GM18511 (cell line): ENCODE data around the gene PRF1.
"Not testable (repeated sequence)": the region's sequence is repeated elsewhere in the genome, so short reads cannot be mapped to it uniquely, and the experiment has no call there.

Experiments
- ATAC-seq: cut with Tn5 transposase; IDR thresholded peaks from one replicate; pipeline ENCODE4 v1.9.1; 2021; ENCODE audit warnings: mild to moderate bottlenecking, moderate library complexity; ENCODE audit not compliant: unreplicated experiment

The PRF1 gene

DNA sequence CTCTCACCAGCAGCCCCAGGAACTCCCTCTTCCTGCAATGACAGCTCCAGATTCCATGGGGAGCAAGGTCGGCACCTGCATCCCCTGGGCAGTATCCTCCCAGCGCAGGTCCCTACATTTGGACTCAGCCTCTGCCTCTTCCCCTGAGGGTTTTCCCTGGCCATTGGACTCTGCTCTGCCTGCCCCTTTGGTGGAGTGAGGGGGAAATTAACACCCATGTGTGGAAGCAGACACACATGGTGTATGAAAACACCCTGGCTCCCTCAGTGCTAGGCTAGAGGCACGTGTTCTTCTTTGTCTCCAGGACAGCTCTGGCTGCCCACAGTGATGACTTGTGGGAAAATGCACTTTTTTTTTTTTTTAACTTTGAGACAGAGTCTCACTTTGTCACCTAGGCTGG, 8.4 kb downstream of the PRF1 start:
- ATAC-seq, result no peak

DNA sequence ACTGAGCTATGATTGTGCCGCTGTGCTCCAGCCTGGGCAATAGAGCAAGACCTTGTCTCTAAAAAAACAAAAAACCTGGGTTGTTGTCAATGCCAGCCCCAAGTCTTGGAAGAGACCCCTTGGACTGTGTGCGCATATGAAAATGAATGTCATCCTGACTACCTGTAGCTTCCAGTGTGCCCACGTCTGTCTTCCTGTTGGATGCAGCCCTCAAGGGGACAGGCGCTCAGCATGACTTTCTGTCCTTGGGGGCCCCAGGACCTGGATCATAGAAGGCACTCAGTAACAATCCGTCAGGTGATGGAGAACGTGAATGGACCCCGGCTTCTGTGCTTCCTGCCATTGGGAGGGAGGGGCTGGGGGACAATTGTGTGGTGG, 9.0 kb downstream of the PRF1 start:
- ATAC-seq, result no peak

DNA sequence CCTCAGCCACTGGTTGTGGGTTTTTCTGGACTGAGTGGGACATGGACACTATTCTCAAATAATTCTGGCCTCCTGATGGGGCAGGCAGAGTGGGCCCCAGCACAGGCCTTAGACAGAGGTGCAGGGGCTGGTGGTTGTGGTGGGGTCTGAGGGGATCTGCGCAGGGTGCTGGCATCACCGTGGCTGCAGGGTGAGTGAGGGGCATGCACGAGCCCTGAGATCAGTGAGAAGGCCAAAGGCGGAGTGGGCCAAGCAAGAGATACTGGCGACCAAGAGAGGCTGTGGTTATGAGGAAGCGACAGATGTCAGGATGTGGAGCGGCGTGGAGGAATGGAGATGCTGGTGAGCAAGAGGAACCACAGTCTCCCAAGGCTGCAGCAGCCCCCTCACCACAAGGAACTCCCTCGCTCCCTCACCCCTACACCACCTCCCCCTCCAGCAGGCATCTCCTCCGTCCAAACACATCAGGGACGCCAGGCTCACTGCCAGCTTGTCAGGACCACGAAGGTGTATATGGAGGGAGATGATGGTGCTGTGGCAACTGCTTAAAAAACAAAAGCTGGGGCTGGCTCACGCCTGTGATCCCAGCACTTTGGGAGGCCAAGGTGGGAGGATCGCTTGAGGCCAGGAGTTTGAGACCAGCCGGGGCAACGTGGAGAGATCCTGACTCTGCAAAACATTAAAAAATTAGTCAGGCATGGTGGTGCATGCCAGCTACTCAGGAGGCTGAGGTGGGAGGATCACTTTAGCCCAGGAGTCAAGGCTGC, 9.6 kb downstream of the PRF1 start:
- no peak for ATAC-seq

GRCh38 chr10:70592186-70592735, 10.3 kb downstream of the PRF1 start:
- no peak for ATAC-seq

- ATAC-seq, result no peak
Observed at GRCh38 chr10:70590655-70591416, 11.7 kb downstream of the PRF1 start.

GRCh38 chr10:70589762-70590654, 12.5 kb downstream of the PRF1 start:
- no peak for ATAC-seq

DNA sequence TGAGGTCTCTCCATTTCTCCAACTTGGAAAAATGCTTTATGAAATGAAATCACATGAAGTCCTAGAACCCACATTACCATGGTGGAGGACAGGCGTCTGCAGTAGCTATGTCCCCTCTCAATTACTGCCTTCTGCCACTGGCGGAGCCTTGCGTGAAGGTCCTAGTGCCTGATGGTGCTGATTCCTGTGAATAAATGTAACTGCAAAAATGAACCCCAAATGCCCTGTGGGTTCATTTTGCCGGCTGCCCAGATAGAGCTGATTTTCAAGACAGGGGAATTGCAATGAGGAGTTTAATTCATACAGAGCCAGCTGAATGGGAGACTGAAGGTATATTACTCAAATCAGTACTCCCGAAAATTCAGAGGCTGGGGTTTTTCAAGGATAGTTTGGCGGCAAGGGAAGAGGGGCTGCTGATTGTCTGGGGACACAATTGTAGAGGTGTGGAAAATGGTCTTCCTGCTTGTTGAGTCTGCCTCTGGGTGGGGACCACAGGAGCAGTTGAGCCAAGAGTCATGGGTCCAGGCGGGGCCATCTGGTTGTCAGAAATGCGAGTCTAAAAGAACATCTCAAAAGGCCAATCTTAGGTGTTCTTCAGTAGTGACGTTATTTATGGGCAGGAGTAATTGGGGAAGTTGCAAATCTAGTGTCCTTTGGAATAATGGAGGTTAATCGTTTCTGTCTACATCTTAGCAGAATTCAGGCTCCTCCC, 13.5 kb downstream of the PRF1 start:
- ATAC-seq, result no peak

GRCh38 chr10:70588255-70588654, 14.3 kb downstream of the PRF1 start:
- no peak for ATAC-seq

DNA sequence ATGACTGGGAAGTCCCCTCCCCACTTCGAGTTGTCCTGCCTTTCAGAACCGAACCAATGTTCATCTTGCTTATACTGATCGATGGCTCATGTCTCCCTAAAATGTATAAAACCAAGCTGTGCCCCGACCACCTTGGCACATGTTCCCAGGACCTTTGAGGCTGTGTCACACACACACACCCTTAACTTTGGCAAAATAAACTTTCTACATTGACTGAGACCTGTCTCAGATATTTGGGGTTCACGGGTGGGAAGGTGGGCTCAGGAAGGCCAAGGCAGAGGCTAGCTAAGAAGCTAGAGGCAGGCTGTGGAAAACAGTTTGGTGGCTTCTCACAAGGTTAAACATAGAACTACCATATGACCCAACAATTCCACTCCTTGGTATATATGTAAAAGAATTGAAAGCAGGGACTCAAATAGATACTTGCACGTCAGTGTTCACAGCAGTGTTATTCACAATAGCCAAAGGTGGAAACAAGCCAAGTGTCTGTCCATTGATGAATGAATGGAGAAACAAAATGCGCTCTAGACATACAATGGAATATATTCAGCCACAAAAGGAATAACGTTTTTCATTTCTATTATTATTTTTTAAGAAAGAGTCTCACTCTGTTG, 15.4 kb downstream of the PRF1 start:
- peak; percentile 68 for ATAC-seq

DNA sequence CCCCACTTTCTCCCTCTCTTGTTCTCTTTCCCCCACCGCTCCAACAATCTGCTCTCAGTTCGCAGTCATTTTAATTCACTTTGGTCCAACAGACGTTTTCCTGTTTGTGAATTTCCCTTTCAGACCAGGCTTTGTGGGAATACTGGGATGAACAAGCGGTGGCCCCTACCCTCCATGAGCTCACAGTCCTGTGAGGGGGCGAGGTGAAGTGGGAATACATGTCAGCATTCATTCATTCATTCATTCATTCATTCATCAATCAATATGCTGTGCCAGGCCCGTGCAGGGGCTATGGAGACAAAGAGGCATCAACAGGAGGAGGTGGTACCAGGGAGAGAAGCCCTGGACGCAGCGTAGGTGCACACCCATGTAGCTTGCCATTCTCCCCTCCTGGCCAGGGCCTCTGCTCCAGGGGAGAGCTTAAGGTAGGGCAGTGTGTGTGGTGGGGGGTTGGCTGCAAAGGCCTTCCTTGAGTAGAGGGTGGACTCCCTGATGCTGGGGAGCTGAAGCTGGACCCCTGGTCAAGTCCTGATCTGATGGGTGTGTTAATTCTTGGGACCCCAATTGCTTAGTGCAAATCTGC, 16.1 kb downstream of the PRF1 start:
- no peak for ATAC-seq

DNA sequence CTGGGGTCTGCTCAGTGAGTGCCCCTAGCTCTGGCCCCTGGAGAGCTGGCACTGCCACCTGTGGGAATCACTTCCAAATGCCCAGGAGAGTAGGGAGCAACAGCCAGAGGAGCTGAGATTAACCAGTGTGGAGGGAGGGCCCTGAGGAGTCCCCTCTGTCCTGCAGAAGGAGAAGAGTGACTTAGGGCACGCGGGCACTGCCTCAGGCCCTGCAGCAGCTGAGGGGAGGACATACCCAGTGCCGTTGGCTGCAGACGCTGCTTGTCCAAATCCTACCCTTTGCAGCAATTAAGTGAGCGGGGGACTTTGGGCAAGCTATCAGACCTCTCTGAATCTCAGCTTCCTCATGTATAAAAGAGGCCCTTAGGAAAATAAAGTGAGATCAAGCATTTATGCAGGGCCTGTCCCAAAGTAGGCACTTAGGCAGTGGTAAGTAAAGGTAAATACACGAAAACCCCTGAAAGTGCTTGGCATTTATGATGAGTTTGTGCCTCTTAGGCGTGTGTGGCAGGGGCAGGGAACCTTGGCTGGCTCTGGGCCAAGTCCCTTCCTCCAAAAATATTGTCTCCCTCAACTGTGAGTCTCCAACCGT, 16.9 kb downstream of the PRF1 start:
- ATAC-seq, result no peak

DNA sequence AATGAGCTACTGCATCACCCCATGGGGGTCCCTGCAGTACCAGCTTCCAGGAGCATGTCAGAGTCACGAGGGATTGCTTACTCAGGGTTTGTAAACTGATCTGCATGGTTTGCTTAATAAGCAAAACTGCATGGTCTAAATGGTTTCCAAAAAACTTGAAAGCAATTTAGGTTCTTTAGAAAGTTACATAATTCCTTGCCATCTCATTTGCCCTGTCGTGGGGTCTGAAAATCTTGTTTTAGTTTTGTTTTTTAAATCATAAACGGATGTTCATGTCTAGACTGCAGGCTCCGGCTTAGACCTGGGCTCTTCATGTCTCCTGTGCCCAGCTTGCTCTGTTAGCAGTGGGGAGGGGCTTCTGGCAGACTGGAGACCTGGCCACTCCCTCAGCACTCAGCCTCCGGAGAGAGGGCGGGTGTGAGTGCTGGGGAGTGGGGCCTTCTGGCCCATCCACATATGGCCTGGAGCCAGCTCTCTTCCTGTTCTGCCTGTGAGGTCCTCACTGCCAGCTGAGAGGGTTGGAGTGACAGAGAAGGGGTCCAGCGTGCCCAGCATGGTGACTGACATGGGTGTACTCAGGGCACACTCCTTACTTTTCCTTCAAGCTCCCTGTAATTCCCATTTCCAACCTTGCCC, 17.5 kb downstream of the PRF1 start:
- ATAC-seq, result no peak

DNA sequence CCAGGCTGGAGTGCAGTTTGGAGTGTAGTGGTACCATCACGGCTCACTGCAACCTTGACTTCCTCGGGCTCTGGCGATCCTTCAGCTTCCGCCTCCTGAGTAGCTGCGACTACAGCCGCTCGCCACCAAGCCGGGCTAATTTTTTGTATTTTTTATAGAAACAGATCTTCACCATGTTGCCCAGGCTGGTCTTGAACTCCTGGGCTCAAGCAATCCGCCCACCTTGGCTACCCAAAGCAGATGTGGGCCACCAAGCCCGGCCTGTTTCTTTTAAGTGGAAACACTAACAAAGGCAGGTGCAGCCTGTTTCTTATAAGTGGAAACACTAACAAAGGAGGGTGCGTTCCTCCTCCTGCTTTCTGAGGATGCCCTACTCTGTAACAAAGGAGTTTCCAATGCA, 18.2 kb downstream of the PRF1 start:
- no peak for ATAC-seq

DNA sequence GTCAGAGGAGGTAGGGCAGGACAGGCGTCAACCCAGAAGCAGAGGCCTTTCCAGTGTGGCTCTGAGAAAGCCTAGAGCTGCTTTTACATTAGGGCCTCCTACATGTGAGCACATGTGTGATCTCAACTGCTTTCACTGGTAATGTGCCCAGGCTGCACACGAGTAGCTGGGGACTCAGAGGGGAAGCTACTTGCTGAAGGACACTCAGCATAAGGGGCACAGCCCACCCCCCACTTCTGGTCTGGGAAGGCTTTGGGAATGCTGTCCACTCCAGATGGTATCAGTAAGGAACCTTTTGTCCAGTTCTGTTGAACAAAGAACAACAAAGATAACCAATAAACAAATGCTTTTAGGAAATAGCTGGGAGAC, 18.9 kb downstream of the PRF1 start:
- no peak for ATAC-seq

DNA sequence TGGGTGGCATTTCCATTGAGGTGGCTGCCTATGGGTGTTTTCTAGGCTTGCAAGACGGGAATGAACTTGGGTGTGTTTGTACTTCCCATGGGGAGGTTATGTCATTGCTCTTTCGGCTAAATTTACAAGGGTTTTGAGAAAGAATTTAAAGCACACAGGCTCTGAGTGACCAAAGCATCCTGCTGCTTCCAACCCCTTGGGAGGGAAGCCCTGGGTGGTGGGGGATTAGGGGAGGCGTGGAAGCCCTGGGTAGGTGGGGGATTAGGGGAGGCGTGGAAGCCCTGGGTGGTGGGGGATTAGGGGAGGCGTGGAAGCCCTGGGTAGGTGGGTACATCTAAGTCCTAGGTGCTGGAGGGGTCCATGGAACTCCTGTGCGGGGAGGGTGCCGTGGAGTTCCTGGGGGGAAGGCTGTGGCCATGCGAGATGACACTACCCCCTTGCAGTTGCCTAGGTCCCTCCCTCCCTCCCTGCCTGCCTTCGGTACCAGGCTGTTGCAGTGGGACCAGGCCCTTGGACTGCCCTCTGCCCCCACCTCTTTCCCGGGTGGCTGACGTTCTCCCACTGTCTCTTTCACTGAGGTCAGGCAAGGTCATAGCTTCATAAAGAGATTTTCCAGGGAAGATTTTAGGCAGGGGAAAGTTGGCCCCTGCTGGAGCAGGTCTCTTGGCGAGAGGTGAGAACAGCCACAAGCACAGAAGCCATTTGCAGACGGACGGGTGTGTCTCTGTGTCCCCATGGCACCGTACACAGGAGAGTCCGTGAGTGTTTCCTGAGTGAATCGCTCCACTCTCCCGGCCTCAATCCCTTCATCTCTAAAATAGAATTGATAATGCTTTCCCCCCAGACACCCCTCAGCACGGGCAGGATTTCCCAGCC, 19.5 kb downstream of the PRF1 start:
- ATAC-seq, result no peak

DNA sequence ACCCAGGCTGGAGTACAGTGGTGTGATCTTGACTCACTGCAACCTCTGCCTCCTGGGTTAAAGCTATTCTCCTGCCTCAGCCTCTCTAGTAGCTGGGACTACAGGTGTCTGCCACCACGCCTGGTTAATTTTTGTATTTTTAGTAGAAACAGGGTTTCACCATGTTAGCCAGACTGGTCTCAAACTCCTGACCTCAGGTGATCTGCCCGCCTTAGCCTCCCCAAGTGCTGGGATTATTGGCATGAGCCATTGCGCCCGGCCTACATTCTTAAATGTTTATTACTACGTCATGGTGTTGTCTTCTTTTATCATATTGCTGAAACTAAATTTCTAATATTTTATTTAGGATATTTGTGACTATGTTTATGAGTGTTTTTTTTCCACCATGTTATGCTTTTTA, 21.4 kb downstream of the PRF1 start:
- not testable (repeated sequence) for ATAC-seq

- no peak for ATAC-seq
Observed at GRCh38 chr10:70579234-70580002, 23.1 kb downstream of the PRF1 start.
